Measurements from ENCODE around the gene HMHB1. TPM values are rescaled to one million over a fixed set of nuclear protein-coding genes. Genes with fewer than 3 reads are reported as not detected.

The HMHB1 gene
- total RNA-seq, 1 experiment from 2014 or later, result not detected

GRCh38 chr5:143833177-143833576 is 21.2 kb downstream of the HMHB1 start:
- CTCF ChIA-PET, result no interaction called here
- no peaks in the 10 kb centered on the region for H3K9me3 Mint-ChIP-seq (ENCODE audit: low read depth, unreplicated experiment)
- intact Hi-C loops (cut with micrococcal nuclease; ENCODE audit: unreplicated experiment), result no loop called here
- no peaks in the 10 kb centered on the region for H3K36me3 Mint-ChIP-seq (ENCODE audit: insufficient read depth, unreplicated experiment)
- TF ChIP-seq CTCF (IDR thresholded peaks at IDR 0.05; ENCODE audit: unreplicated experiment), result no peak
- H3K27ac Mint-ChIP-seq (ENCODE audit: unreplicated experiment), result no peak overlapping the region
- no TSS peak for BruUV-seq (replicated peaks)
- DNase-seq, result no peak
- no peaks in the 10 kb centered on the region for H3K27me3 Mint-ChIP-seq (ENCODE audit: unreplicated experiment)
- H3K4me3 Mint-ChIP-seq (ENCODE audit: low read depth, unreplicated experiment), result no peak overlapping the region
- no peaks in the 10 kb centered on the region for H3K4me1 Mint-ChIP-seq (ENCODE audit: low read depth, unreplicated experiment)

- CTCF ChIA-PET, result interaction anchor here (0.7 kb wide), 1 partner anchor 175 kb away, joined by 3 read pairs; no protein-coding TSS in a partner anchor
- H3K4me3 Mint-ChIP-seq (ENCODE audit: low read depth, unreplicated experiment), result no peak overlapping the region
- H3K36me3 Mint-ChIP-seq (ENCODE audit: insufficient read depth, unreplicated experiment), result no peaks in the 10 kb centered on the region
- TF ChIP-seq CTCF (IDR thresholded peaks at IDR 0.05; ENCODE audit: unreplicated experiment), result no peak
- no peak overlapping the region for H3K27ac Mint-ChIP-seq (ENCODE audit: unreplicated experiment)
- no peaks in the 10 kb centered on the region for H3K9me3 Mint-ChIP-seq (ENCODE audit: low read depth, unreplicated experiment)
- no peak for DNase-seq
- intact Hi-C loops (cut with micrococcal nuclease; ENCODE audit: unreplicated experiment), result no loop called here
- no peaks in the 10 kb centered on the region for H3K27me3 Mint-ChIP-seq (ENCODE audit: unreplicated experiment)
- H3K4me1 Mint-ChIP-seq (ENCODE audit: low read depth, unreplicated experiment), result no peaks in the 10 kb centered on the region
- no TSS peak for BruUV-seq (replicated peaks)
These were observed 23.3 kb downstream of the HMHB1 start for GRCh38 chr5:143835251-143835650.

- intact Hi-C loops (cut with micrococcal nuclease; ENCODE audit: unreplicated experiment), result no loop called here
- H3K27me3 Mint-ChIP-seq (ENCODE audit: unreplicated experiment), result no peaks in the 10 kb centered on the region
- no peaks in the 10 kb centered on the region for H3K36me3 Mint-ChIP-seq (ENCODE audit: insufficient read depth, unreplicated experiment)
- no peak for DNase-seq
- H3K9me3 Mint-ChIP-seq (ENCODE audit: low read depth, unreplicated experiment), result no peaks in the 10 kb centered on the region
- no peak overlapping the region for H3K27ac Mint-ChIP-seq (ENCODE audit: unreplicated experiment)
- no peaks in the 10 kb centered on the region for H3K4me1 Mint-ChIP-seq (ENCODE audit: low read depth, unreplicated experiment)
- no TSS peak for BruUV-seq (replicated peaks)
- CTCF ChIA-PET, result no interaction called here
- no peak for TF ChIP-seq CTCF (IDR thresholded peaks at IDR 0.05; ENCODE audit: unreplicated experiment)
- no peak overlapping the region for H3K4me3 Mint-ChIP-seq (ENCODE audit: low read depth, unreplicated experiment)
These were observed 24.3 kb downstream of the HMHB1 start for GRCh38 chr5:143836161-143836725.

GRCh38 chr5:143837306-143837848 is 25.4 kb downstream of the HMHB1 start:
- no peaks in the 10 kb centered on the region for H3K36me3 Mint-ChIP-seq (ENCODE audit: insufficient read depth, unreplicated experiment)
- H3K27me3 Mint-ChIP-seq (ENCODE audit: unreplicated experiment), result no peaks in the 10 kb centered on the region
- no peak for DNase-seq
- CTCF ChIA-PET, result no interaction called here
- no peak overlapping the region for H3K4me3 Mint-ChIP-seq (ENCODE audit: low read depth, unreplicated experiment)
- TF ChIP-seq CTCF (IDR thresholded peaks at IDR 0.05; ENCODE audit: unreplicated experiment), result no peak
- intact Hi-C loops (cut with micrococcal nuclease; ENCODE audit: unreplicated experiment), result no loop called here
- BruUV-seq (replicated peaks), result no TSS peak
- H3K27ac Mint-ChIP-seq (ENCODE audit: unreplicated experiment), result no peak overlapping the region
- no peaks in the 10 kb centered on the region for H3K4me1 Mint-ChIP-seq (ENCODE audit: low read depth, unreplicated experiment)
- no peaks in the 10 kb centered on the region for H3K9me3 Mint-ChIP-seq (ENCODE audit: low read depth, unreplicated experiment)
